ENCODE data around the gene CIT.
"Not testable (repeated sequence)": the region's sequence is repeated elsewhere in the genome, so short reads cannot be mapped to it uniquely, and the experiment has no call there.

CIT gene

DNA sequence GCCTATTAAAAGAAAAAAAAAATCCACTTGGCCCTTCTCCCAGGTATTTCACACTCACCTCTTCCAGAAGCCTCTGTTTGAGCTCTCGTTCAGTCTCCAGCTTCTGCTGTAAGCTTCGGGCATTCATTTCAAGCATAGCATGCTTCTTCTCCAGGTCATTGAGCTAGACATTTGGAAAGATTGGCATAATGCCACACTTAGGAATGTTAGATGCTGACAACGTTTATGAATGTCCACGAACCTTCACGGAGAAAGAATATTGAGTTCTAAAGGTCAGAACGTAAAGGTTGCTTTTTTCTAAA is 148.7 kb downstream of the CIT start:
- H3K4me3 Mint-ChIP-seq, result no peak overlapping the region

DNA sequence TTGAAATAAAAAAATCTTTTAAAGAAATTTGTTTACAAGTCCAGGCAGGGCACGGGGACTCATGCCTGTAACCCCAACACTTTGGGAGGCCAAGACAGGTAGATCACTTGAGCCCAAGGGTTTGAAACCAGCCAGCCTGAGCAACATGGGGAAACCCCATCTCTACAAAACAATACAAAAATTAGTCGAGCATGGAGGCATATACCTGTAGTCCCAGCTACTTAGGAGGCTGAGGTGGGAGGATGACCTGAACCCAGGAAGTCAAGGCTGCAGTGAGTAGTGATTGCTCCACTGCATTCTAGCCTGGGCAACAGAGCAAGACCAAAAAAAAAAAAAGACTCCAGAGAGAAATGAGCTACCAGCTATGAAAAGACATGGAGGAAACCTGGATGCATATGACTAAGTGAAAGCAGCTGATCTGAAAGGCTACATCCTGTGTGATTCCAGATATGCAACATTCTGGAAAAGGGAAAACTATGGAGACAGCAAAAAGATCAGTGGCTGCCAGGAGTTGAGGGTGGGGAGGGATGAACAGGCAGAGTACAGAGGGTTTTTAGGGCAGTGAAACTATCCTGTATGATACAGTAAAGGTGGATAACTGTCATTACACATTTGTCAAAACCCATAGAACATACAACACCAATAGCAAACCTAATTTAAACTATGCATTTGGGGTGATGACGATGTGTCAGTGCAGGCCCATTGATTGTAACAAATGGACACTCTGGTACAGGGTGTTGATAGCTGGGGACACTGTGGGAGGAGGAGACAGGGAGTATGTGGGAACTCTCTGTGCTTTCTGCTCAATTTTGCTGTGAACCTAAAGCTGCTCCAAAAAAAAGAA is 149.3 kb downstream of the CIT start:
- DNase-seq (ENCODE audit: low spot score), result no peak
- H3K27ac Mint-ChIP-seq, result no peak overlapping the region
- H3K9me3 Mint-ChIP-seq, result no peaks in the 10 kb centered on the region
- H3K4me1 Mint-ChIP-seq (ENCODE audit: low read depth), result peaks cover 3% of the 10 kb centered on the region
- peaks cover 34% of the 10 kb centered on the region for H3K36me3 Mint-ChIP-seq (ENCODE audit: low read depth)
- H3K27me3 Mint-ChIP-seq (ENCODE audit: low read depth), result no peaks in the 10 kb centered on the region
- no peak overlapping the region for H3K4me3 Mint-ChIP-seq

More for the DNA sequence above, 148.7 kb downstream of the CIT start:
- peaks cover 35% of the 10 kb centered on the region for H3K36me3 Mint-ChIP-seq (ENCODE audit: low read depth)
- no peaks in the 10 kb centered on the region for H3K27me3 Mint-ChIP-seq (ENCODE audit: low read depth)
- no peak for DNase-seq (ENCODE audit: low spot score)
- peaks cover 3% of the 10 kb centered on the region for H3K4me1 Mint-ChIP-seq (ENCODE audit: low read depth)
- no peaks in the 10 kb centered on the region for H3K9me3 Mint-ChIP-seq
- H3K27ac Mint-ChIP-seq, result no peak overlapping the region

DNA sequence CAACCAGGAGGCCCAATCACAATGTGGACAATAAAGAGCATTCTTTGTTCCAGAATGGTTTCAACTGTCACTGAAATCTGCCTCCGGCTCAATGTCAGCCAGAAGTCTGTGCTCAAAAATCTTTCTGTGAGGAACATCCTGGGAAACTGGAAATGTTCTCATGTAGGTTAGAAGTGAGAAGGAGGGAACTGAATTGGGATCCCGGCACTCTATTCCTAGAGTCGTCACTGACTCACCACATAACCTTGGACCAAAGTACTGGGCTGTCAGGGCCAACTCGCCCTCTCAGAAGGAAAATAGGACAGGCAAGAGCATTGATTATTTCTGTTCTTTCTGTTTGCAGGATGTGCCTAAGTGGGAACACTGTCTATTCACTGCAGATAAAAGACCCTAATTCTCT is 151.6 kb downstream of the CIT start:
- no peaks in the 10 kb centered on the region for H3K9me3 Mint-ChIP-seq
- no peak for DNase-seq (ENCODE audit: low spot score)
- H3K36me3 Mint-ChIP-seq (ENCODE audit: low read depth), result peaks cover 30% of the 10 kb centered on the region
- H3K27ac Mint-ChIP-seq, result no peak overlapping the region
- no peak overlapping the region for H3K4me3 Mint-ChIP-seq
- H3K27me3 Mint-ChIP-seq (ENCODE audit: low read depth), result no peaks in the 10 kb centered on the region
- H3K4me1 Mint-ChIP-seq (ENCODE audit: low read depth), result no peaks in the 10 kb centered on the region

DNA sequence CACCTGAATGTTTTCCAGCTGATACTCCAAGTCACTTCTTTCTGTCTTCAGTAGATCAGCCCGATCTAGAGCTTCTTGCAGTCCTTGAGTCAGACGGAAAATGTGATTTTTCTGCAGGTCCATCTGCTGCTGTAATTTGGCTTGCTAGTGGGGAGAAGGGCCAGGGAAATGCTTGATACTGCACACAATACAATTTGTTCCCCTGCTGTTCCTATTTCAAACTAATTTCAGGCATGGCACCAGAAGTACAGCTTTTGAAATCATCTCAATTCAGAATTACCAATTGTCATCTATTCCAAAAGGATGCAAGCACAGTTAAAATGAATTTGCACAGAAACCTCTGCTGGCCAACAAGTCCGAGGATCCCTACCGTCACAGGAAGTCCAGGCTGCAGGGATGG is 155.8 kb downstream of the CIT start:
- H3K27ac Mint-ChIP-seq, result no peak overlapping the region
- H3K27me3 Mint-ChIP-seq (ENCODE audit: low read depth), result no peaks in the 10 kb centered on the region
- no peak overlapping the region for H3K4me3 Mint-ChIP-seq
- no peak for DNase-seq (ENCODE audit: low spot score)
- no peaks in the 10 kb centered on the region for H3K9me3 Mint-ChIP-seq
- H3K36me3 Mint-ChIP-seq (ENCODE audit: low read depth), result peaks cover 38% of the 10 kb centered on the region
- no peaks in the 10 kb centered on the region for H3K4me1 Mint-ChIP-seq (ENCODE audit: low read depth)

DNA sequence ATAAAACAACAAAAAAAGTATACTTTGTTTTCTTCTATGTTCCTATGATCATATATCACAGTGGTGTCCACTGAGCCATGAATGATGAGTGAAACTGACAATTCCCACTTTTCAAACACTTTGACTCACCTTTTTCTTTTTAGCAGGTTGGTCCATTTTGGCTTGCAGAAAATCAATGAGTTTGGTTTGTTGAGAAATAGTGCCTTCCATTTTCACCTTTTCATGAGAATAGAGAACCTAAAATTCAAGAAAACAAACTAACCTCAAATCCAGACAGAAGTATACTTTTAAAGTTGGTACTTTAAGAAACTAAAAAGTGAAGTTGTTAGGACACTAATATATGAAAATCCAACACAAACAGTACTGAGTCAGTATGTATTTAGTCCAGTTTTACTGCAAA is 156.8 kb downstream of the CIT start:
- Mint-ChIP-seq H3K4me1 (ENCODE audit: low read depth) (no peaks in the 10 kb centered on the region), H3K27ac (no peak overlapping the region), H3K9me3 (no peaks in the 10 kb centered on the region), H3K27me3 (ENCODE audit: low read depth) (no peaks in the 10 kb centered on the region), H3K36me3 (ENCODE audit: low read depth) (peaks cover 41% of the 10 kb centered on the region), H3K4me3 (no peak overlapping the region)
- no peak for DNase-seq (ENCODE audit: low spot score)

DNA sequence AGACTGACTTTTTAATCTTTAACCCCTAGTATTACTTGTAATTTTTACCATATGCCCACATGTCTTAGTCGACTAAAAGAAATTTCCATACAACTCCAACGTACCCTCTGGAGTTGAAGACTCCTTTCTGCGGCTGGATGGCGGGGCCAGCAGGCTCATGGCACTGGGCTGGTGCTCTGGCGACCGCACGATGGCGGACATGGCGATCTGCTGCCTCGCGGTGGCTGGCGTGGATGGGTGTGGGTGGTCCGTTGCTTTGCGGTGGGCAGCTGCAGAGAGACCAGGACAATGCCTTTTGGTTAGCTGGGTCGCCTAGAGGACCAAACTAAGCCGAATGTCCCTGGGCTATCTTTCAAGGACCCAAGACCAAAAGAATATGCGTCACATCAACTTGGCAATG is 159.0 kb downstream of the CIT start:
- DNase-seq (ENCODE audit: low spot score), result no peak
- peaks cover 49% of the 10 kb centered on the region for H3K36me3 Mint-ChIP-seq (ENCODE audit: low read depth)
- no peak overlapping the region for H3K27ac Mint-ChIP-seq
- H3K4me3 Mint-ChIP-seq, result no peak overlapping the region
- no peaks in the 10 kb centered on the region for H3K9me3 Mint-ChIP-seq
- H3K4me1 Mint-ChIP-seq (ENCODE audit: low read depth), result no peaks in the 10 kb centered on the region
- H3K27me3 Mint-ChIP-seq (ENCODE audit: low read depth), result no peaks in the 10 kb centered on the region

DNA sequence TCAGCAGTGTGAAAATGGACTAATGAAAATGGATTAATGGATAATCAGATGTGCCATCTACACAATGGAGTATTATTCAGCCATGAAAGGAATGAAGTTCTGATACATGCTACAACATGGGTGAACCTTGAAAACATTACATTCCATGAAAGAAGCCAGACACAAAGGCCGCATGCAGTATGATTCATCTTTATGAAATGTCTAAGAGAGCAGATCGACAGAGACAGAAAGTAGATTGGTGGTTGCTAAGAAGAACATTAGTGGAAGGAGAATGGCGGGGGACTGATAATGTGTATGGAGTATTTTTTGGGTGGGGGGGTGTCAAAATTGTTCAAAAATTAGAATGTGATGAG is 161.9 kb downstream of the CIT start:
- no peak for DNase-seq (ENCODE audit: low spot score)
- H3K27me3 Mint-ChIP-seq (ENCODE audit: low read depth), result no peaks in the 10 kb centered on the region
- H3K4me1 Mint-ChIP-seq (ENCODE audit: low read depth), result no peaks in the 10 kb centered on the region
- no peaks in the 10 kb centered on the region for H3K9me3 Mint-ChIP-seq
- H3K4me3 Mint-ChIP-seq, result no peak overlapping the region
- H3K36me3 Mint-ChIP-seq (ENCODE audit: low read depth), result peaks cover 62% of the 10 kb centered on the region
- no peak overlapping the region for H3K27ac Mint-ChIP-seq

DNA sequence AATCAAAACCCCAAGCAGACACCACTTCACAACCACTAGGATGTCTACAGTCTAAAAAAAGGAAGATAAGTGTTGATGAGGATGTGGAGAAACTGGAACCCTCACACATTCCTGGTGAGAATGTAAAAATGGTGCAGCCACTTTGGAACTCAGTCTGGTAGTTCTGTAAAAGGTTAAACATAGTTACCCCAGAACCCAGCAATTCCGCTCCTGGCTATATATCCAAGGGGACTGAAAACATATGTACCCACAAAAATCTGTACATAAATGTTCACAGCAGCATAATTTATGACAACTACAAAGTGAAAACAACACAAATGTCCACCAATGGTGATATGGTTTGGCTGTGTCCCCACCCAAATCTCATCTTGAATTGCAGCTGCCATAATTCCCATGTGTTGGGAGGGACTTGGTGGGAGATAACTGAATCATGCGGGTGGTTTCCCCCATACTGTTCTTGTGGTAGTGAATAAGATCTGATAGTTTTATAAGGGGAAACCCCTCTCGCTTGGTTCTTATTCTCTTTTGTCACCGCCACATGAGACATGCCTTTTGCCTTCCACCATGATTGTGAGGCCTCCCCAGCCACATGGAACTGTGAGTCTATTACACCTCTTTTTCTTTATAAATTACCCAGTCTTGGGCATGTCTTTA is 162.4 kb downstream of the CIT start:
- H3K4me1 Mint-ChIP-seq (ENCODE audit: low read depth), result no peaks in the 10 kb centered on the region
- H3K4me3 Mint-ChIP-seq, result no peak overlapping the region
- H3K36me3 Mint-ChIP-seq (ENCODE audit: low read depth), result peaks cover 64% of the 10 kb centered on the region
- H3K9me3 Mint-ChIP-seq, result no peaks in the 10 kb centered on the region
- no peaks in the 10 kb centered on the region for H3K27me3 Mint-ChIP-seq (ENCODE audit: low read depth)
- no peak for DNase-seq (ENCODE audit: low spot score)
- no peak overlapping the region for H3K27ac Mint-ChIP-seq

DNA sequence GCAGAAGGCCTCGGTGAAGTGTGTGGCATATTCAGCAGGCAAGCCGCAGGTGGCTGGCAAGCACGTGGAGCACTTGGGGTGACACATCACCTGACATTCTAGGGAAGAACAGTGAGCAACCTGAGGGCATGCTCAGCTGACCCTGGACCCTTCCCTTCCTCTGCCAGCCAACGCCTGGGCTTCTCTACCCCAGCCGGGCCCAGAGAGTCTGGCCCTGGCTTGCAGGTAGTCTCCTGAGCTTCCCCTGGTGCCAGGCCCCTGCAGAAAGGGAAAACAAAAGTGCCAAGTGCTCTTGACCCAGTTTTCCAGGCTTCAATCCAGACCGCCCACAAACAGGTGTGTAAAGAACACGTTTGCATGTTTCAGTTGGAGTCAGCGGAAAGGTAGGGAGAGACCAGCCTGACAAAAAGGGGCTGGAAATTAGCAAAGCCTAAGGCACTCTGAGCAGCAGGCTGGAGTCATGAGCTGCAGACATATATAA is 163.5 kb downstream of the CIT start:
- no peaks in the 10 kb centered on the region for H3K27me3 Mint-ChIP-seq (ENCODE audit: low read depth)
- no peak overlapping the region for H3K27ac Mint-ChIP-seq
- peaks cover 69% of the 10 kb centered on the region for H3K36me3 Mint-ChIP-seq (ENCODE audit: low read depth)
- DNase-seq (ENCODE audit: low spot score), result no peak
- no peak overlapping the region for H3K4me3 Mint-ChIP-seq
- no peaks in the 10 kb centered on the region for H3K9me3 Mint-ChIP-seq
- H3K4me1 Mint-ChIP-seq (ENCODE audit: low read depth), result no peaks in the 10 kb centered on the region

DNA sequence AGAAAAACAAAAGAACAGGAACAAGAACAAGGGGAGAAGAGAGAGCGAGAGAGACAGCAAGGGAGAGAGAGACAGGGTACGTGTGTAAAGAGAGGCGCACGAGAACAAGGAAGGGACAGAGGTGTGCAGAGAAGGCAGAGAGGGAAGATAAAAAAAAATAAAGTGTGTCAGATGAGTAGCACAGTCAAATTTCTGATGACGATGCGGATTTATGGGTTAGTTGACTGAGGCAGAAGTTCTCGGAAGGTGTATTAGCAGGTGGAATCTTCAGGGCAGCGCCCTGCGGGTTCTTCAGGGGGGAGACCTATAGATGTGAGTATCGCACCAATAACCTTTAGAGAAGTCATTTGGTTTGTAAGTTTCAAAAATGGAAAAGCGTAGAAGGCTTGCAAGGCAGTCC is 164.4 kb downstream of the CIT start:
- H3K4me1 Mint-ChIP-seq (ENCODE audit: low read depth), result no peaks in the 10 kb centered on the region
- H3K27ac Mint-ChIP-seq, result no peak overlapping the region
- no peaks in the 10 kb centered on the region for H3K27me3 Mint-ChIP-seq (ENCODE audit: low read depth)
- no peak for DNase-seq (ENCODE audit: low spot score)
- no peaks in the 10 kb centered on the region for H3K9me3 Mint-ChIP-seq
- H3K4me3 Mint-ChIP-seq, result no peak overlapping the region
- peaks cover 67% of the 10 kb centered on the region for H3K36me3 Mint-ChIP-seq (ENCODE audit: low read depth)

DNA sequence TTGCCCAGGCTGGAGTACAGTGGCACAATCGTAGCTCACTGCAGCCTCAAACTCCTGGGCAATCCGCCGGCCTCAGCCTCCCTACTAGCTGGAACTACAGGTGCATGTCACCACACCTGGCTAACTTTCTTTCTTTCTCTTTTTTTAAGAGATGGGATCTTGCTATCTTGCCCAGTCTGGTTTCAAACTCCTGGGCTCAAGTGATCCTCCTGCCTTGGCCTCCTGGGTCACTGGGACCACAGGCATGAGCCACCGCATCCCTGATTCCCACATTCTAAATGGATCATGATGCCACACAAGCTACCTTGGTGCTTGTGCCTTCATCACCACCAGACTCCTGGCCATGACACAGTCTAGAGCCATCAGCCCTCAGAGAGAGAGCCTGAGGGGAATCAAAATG is 165.4 kb downstream of the CIT start:
- Mint-ChIP-seq H3K36me3 (ENCODE audit: low read depth) (peaks cover 70% of the 10 kb centered on the region), H3K9me3 (no peaks in the 10 kb centered on the region), H3K4me3 (no peak overlapping the region), H3K4me1 (ENCODE audit: low read depth) (no peaks in the 10 kb centered on the region), H3K27me3 (ENCODE audit: low read depth) (no peaks in the 10 kb centered on the region), H3K27ac (no peak overlapping the region)
- DNase-seq (ENCODE audit: low spot score), result no peak

DNA sequence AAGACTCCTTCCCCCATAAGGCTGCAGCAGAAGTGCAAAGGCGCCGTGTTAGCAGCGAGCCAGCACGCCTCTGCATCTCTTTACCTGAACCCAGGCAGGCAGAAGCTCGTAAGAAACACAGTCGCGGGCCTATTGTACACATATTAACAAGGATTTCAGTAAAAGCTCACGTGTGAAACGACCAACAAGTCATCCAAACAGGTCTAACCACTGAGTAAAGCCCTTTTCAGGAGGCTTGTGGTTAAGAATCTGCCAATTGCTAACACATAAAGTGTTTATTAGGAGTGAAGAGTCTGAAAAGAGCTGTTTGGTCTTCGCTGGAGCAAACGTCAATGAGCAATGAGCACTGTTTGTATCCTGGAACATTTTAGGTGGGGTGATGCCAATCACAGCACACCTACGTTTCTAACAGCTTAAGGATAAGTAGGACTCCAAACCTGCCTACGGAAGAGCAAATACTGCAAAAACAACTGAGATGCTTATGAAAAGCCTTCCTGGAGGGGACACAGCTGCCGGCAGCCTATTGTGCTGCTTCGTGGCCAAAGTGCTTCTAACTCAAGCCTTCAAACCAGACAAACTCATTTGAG is 166.1 kb downstream of the CIT start:
- Mint-ChIP-seq H3K36me3 (ENCODE audit: low read depth) (peaks cover 71% of the 10 kb centered on the region), H3K27me3 (ENCODE audit: low read depth) (no peaks in the 10 kb centered on the region), H3K4me1 (ENCODE audit: low read depth) (no peaks in the 10 kb centered on the region), H3K27ac (no peak overlapping the region), H3K4me3 (no peak overlapping the region), H3K9me3 (no peaks in the 10 kb centered on the region)
- no peak for DNase-seq (ENCODE audit: low spot score)

DNA sequence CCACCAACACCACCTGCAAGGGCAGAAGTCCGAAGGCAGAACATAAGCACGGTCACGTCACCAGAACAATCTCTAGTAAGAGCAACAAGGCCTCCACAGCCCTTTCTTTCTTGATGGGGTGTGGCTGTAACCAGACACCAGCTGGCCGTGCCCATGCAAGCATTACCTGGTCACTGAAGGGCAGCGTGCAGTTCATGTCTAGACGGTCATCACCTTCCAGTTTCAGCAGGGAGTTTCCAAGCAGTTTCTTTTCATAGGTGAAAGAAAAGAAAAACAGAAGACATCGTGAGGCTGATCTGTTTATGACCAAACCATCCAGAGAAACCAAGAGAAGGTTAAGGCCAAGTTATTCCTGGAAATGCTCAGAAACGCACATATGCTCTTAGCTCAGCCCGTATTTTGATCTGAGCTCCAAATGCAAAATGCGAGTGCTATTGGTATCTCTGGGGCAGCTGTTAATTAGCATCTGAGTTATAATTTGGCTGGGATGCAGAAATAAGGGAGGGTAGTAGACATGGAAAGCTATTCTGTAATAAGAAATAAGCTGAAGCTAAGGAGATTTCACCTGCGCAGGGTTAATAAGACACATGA is 166.7 kb downstream of the CIT start:
- no peak for DNase-seq (ENCODE audit: low spot score)
- no peaks in the 10 kb centered on the region for H3K4me1 Mint-ChIP-seq (ENCODE audit: low read depth)
- no peaks in the 10 kb centered on the region for H3K9me3 Mint-ChIP-seq
- no peak overlapping the region for H3K27ac Mint-ChIP-seq
- no peak overlapping the region for H3K4me3 Mint-ChIP-seq
- peaks cover 68% of the 10 kb centered on the region for H3K36me3 Mint-ChIP-seq (ENCODE audit: low read depth)
- H3K27me3 Mint-ChIP-seq (ENCODE audit: low read depth), result no peaks in the 10 kb centered on the region

DNA sequence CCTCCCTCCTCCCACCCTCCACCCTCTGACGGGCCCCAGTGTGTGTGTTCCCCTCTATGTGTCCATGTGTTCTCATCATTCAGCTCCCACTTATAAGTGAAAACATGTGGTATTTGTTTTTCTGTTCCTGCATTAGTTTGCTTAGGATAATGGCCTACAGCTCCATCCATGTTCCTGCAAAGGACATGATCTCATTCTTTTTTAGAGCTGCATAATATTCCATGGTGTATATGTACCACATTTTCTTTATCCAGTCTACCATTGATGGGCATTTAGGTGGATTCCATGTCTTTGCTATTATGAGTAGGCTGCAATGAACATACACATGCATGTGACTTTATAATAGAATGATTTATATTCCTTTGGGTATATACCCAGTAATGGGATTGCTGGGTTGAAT is 170.7 kb downstream of the CIT start:
- H3K27me3 Mint-ChIP-seq (ENCODE audit: low read depth); H3K9me3 Mint-ChIP-seq; H3K27ac Mint-ChIP-seq; H3K4me3 Mint-ChIP-seq; DNase-seq (ENCODE audit: low spot score); H3K4me1 Mint-ChIP-seq (ENCODE audit: low read depth): not testable (repeated sequence)
- H3K36me3 Mint-ChIP-seq (ENCODE audit: low read depth), result peaks cover 54% of the 10 kb centered on the region

All from T-helper 2 cell treated with Interferon-gamma antibody and Interleukin-4, amounts not matched to agents 5 μg/mL and 100 μg/mL, for 36 hours (primary cell).